ENCODE measurements around the gene NOXA1.

DNA sequence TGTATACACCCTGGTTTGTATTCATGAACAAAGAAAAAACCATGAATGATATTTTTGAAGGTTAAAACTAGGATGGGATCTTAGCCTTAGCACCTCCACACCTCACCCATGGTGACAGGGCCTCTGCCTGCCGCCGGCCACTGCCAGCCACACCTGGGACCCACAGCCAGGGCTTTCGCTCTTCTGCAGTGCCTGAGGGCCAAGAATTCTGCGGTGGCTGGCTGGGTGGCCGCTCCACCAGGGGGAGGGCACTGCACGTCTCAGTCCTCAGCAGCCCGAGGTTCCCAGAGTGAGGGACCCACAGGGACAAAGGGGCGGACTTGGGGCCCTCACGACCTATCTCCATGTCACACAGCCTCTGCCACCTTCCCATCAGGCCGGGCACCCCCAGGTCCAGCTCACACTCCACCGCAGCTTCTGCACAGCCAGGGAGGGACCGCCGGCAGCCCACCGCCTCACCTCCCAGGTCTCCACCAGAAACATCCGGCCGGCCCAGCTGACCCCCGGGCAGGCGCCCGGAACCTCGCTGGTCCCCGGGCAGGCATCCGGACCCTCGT lies 7.1 kb upstream of the NOXA1 start:
- TF ChIP-seq YY1 (IDR thresholded peaks at IDR 0.05; ENCODE audit: insufficient read depth, insufficient read length) (no peak), ZNF274 (IDR thresholded peaks at IDR 0.05; ENCODE audit: low read depth, low read length) (no peak)

Measured in NT2/D1 (cell line).